Astrocyte (in vitro differentiated cells and primary cell): ENCODE data around the gene MRPS18A. TPM values are rescaled to one million over a fixed set of nuclear protein-coding genes. Genes with fewer than 3 reads are reported as not detected.

Source experiments
- DNase-seq: peaks from one replicate; pipeline ENCODE4 v3.0.0-alpha.2; 2010; ENCODE audit warnings: low read depth
- FAIRE-seq: peaks from 2 replicates; lab custom pipeline; 2011; peaks lifted over from hg19 to GRCh38; lab: Jason Lieb, UNC
- H2AFZ ChIP-seq: 2 replicates; pipeline ENCODE4 v1.6.0; 2012; ENCODE audit warnings: low read depth, low read length, inconsistent platforms
- H3K27ac ChIP-seq: 2 replicates; pipeline ENCODE4 v1.5.1; 2011; ENCODE audit warnings: low read depth, low read length, inconsistent platforms
- H3K27me3 ChIP-seq: 2 replicates; pipeline ENCODE4 v1.6.0; 2011; ENCODE audit warnings: low read length, inconsistent platforms; ENCODE audit not compliant: insufficient read depth
- H3K36me3 ChIP-seq: 2 replicates; pipeline ENCODE4 v1.5.1; 2011; ENCODE audit warnings: low read length, inconsistent platforms; ENCODE audit not compliant: insufficient read depth
- H3K4me1 ChIP-seq: 2 replicates; pipeline ENCODE4 v1.5.1; 2011; ENCODE audit warnings: low read length, inconsistent platforms; ENCODE audit not compliant: insufficient read depth
- H3K4me2 ChIP-seq: 2 replicates; pipeline ENCODE4 v1.6.0; 2012; ENCODE audit warnings: low read length, inconsistent platforms
- H3K4me3 ChIP-seq: 2 replicates; pipeline ENCODE4 v1.5.1; 2011; ENCODE audit warnings: low read depth, mild to moderate bottlenecking, low read length, inconsistent platforms; ENCODE audit not compliant: insufficient read depth
- H3K79me2 ChIP-seq: 2 replicates; pipeline ENCODE4 v1.6.0; 2012; ENCODE audit warnings: mild to moderate bottlenecking, low read length, inconsistent platforms; ENCODE audit not compliant: insufficient read depth
- H3K9ac ChIP-seq: 2 replicates; pipeline ENCODE4 v1.6.0; 2012; ENCODE audit warnings: mild to moderate bottlenecking, low read length, inconsistent platforms
- H3K9me3 ChIP-seq: 2 replicates; pipeline ENCODE4 v1.5.1; 2012; ENCODE audit warnings: low read depth, mild to moderate bottlenecking, low read length, inconsistent platforms; ENCODE audit not compliant: insufficient read depth
- H4K20me1 ChIP-seq: 2 replicates; pipeline ENCODE4 v1.6.0; 2012; ENCODE audit warnings: low read length, inconsistent platforms; ENCODE audit not compliant: insufficient read depth
- H3K27ac Mint-ChIP-seq: one replicate; pipeline ENCODE4 v1.8.0; 2021; ENCODE audit warnings: mild to moderate bottlenecking, mixed read lengths; ENCODE audit not compliant: unreplicated experiment
- H3K27me3 Mint-ChIP-seq: one replicate; pipeline ENCODE4 v1.8.0; 2021; ENCODE audit warnings: low read depth, mixed read lengths; ENCODE audit not compliant: unreplicated experiment
- H3K36me3 Mint-ChIP-seq: one replicate; pipeline ENCODE4 v1.8.0; 2021; ENCODE audit warnings: low read depth, mixed read lengths; ENCODE audit not compliant: unreplicated experiment
- H3K4me1 Mint-ChIP-seq: one replicate; pipeline ENCODE4 v1.8.0; 2021; ENCODE audit warnings: low read depth, mixed read lengths; ENCODE audit not compliant: unreplicated experiment
- H3K4me3 Mint-ChIP-seq: one replicate; pipeline ENCODE4 v1.8.0; 2021; ENCODE audit warnings: mild to moderate bottlenecking, moderate library complexity, mixed read lengths; ENCODE audit not compliant: unreplicated experiment
- H3K9me3 Mint-ChIP-seq: one replicate; pipeline ENCODE4 v1.8.0; 2021; ENCODE audit warnings: mild to moderate bottlenecking, mixed read lengths; ENCODE audit not compliant: unreplicated experiment
- EZH2 ChIP-seq: IDR thresholded peaks from 2 replicates; pipeline ENCODE4 v1.6.1; 2012; ENCODE audit warnings: mild to moderate bottlenecking, low read length, inconsistent platforms; ENCODE audit not compliant: insufficient read depth
- total RNA-seq: library from RNA; stranded (reverse); gene quantifications from 2 replicates; pipeline ENCODE4 v1.2.1, GENCODE V29; 2021
- TF ChIP-seq, protein P1 (sequence below): IDR thresholded peaks from 2 replicates; pipeline ENCODE4 v1.5.1; 2011; ENCODE audit warnings: low read depth, mild to moderate bottlenecking, inconsistent platforms, low read length, moderate library complexity; ENCODE audit not compliant: insufficient read depth

The MRPS18A gene
- total RNA-seq, 1 donor from 2014 or later: 33.5 TPM

DNA sequence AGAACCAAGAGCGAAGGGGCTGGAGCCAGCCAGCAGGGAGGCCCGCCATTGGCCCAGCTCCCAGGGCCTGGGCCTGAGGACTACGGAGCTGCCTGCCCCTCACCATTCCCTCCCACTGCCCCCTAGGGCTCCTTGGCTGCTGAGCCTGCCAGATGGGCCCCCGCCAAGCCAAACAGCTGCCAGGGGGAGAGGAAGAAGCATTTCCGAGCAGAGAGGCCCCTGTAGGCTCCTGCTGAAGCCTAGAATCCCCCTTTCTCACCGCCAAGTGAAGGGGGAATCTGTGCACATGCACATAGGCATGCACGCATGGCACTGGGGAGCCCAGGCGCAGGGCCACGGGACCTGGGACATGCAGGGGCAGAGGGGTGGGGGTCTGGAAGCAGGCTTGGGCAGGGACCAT, 28.5 kb upstream of the MRPS18A start:
- no peaks in the 10 kb centered on the region for H3K9me3 ChIP-seq
- H3K4me3 Mint-ChIP-seq: no peak overlapping the region
- no peaks in the 10 kb centered on the region for H3K9me3 Mint-ChIP-seq
- no peaks in the 10 kb centered on the region for H3K36me3 Mint-ChIP-seq
- peaks cover 12% of the 10 kb centered on the region for H3K4me1 Mint-ChIP-seq
- peaks cover 48% of the 10 kb centered on the region for H3K27me3 Mint-ChIP-seq
- FAIRE-seq (no peak), DNase-seq (no peak)
- H3K4me3 ChIP-seq: no peak overlapping the region
- no peaks in the 10 kb centered on the region for H3K36me3 ChIP-seq
- no peaks in the 10 kb centered on the region for H3K79me2 ChIP-seq
- TF ChIP-seq, protein P1, sequence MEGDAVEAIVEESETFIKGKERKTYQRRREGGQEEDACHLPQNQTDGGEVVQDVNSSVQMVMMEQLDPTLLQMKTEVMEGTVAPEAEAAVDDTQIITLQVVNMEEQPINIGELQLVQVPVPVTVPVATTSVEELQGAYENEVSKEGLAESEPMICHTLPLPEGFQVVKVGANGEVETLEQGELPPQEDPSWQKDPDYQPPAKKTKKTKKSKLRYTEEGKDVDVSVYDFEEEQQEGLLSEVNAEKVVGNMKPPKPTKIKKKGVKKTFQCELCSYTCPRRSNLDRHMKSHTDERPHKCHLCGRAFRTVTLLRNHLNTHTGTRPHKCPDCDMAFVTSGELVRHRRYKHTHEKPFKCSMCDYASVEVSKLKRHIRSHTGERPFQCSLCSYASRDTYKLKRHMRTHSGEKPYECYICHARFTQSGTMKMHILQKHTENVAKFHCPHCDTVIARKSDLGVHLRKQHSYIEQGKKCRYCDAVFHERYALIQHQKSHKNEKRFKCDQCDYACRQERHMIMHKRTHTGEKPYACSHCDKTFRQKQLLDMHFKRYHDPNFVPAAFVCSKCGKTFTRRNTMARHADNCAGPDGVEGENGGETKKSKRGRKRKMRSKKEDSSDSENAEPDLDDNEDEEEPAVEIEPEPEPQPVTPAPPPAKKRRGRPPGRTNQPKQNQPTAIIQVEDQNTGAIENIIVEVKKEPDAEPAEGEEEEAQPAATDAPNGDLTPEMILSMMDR: no peak
- TF ChIP-seq EZH2: no peak
- H3K27me3 ChIP-seq: peaks cover 26% of the 10 kb centered on the region
- H3K4me2 ChIP-seq: no peak overlapping the region
- peak overlapping the region; percentile 18 for H2AFZ ChIP-seq
- H4K20me1 ChIP-seq: no peaks in the 10 kb centered on the region
- no peak overlapping the region for H3K9ac ChIP-seq
- H3K27ac ChIP-seq: no peak overlapping the region
- H3K4me1 ChIP-seq: peaks cover 7% of the 10 kb centered on the region
- no peak overlapping the region for H3K27ac Mint-ChIP-seq

DNA sequence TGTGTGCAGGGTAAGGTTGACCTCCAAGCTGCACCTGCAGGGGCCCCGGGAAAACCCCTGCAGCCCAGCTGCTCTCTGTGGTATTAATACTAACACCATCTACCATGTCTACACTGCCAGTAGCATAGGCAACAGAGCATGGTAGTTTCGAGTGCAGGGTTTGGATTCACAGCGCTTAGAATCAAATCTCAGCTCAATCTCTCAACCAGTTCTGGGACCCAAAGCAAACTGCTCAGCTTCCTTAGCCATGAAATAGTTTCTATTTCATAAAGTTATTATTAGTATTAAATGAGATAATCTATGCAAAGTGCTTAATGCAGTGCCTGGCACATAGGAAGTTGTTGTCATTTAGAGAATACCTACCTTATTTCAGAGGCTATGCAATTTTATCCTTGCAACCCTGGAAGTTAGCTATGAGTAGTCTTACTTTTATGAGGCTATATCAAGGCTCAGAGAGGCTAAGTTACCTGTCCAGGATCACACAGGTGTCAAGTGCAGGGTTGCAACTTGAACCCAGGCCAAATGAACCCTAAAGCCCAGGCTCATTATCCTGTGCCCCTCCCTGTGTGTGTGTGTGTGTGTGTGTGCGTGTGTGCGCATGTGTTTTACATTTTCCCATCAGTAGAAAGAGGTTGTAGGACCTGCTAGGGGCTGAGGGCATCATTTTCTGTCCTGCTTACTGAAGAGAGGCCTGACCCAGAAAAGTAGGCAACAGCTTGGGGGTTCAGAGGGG, 27.6 kb upstream of the MRPS18A start:
- Mint-ChIP-seq H3K27ac (no peak overlapping the region), H3K4me1 (peaks cover 15% of the 10 kb centered on the region), H3K4me3 (no peak overlapping the region), H3K27me3 (peaks cover 47% of the 10 kb centered on the region), H3K9me3 (no peaks in the 10 kb centered on the region), H3K36me3 (no peaks in the 10 kb centered on the region)
- Histone ChIP-seq H3K27me3 (peaks cover 22% of the 10 kb centered on the region), H3K9me3 (no peaks in the 10 kb centered on the region), H3K4me3 (no peak overlapping the region), H3K79me2 (no peaks in the 10 kb centered on the region), H2AFZ (no peak overlapping the region), H3K9ac (no peak overlapping the region), H3K27ac (no peak overlapping the region), H3K4me1 (peaks cover 7% of the 10 kb centered on the region), H3K4me2 (no peak overlapping the region), H4K20me1 (no peaks in the 10 kb centered on the region), H3K36me3 (no peaks in the 10 kb centered on the region)
- DNase-seq: no peak
- FAIRE-seq: no peak
- TF ChIP-seq, protein P1: no peak
- TF ChIP-seq EZH2: no peak

DNA sequence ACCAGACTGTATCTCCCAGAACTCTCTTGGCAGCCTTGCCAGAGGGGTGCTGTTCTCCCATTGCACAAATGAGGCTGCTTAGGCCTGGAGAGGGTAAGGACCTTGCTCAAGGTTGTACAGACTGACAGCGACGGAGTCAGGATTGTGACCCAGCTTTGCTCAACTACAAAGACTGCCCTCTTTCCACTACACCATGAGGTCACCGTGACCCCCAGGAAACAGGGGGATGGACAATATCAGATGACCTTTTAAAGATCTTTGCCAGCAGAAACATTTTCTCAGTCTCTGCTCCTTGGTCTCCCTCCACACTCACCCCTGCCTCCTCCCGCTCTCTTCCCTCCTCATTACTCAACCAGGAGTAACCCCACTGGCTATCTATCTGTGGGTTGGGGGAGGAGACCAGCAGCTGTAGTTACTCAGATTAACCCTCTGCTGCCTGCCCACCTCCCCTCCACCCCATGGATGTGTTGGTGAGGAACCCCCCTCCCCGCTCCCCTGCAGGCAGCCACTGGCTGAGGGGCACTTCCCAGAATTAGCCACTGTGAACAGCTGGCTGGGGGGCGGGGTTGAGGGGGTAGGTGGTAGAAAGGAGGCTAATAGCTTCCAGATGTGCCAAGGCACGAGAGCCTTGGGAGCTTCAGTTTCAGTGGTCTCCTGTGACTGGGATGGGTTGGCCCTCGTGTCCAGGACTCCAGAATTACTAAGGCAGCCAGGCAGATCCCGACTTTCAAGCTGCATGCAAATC, 26.9 kb upstream of the MRPS18A start:
- Histone ChIP-seq H3K4me1 (peaks cover 7% of the 10 kb centered on the region), H3K27me3 (peaks cover 16% of the 10 kb centered on the region), H3K9ac (no peak overlapping the region), H3K36me3 (no peaks in the 10 kb centered on the region), H3K27ac (no peak overlapping the region), H3K4me2 (no peak overlapping the region), H2AFZ (no peak overlapping the region), H3K9me3 (no peaks in the 10 kb centered on the region), H3K79me2 (no peaks in the 10 kb centered on the region), H4K20me1 (no peaks in the 10 kb centered on the region), H3K4me3 (no peak overlapping the region)
- Mint-ChIP-seq H3K4me3 (no peak overlapping the region), H3K27ac (no peak overlapping the region), H3K27me3 (peaks cover 41% of the 10 kb centered on the region), H3K9me3 (no peaks in the 10 kb centered on the region), H3K4me1 (peaks cover 15% of the 10 kb centered on the region), H3K36me3 (no peaks in the 10 kb centered on the region)
- no peak for TF ChIP-seq EZH2
- TF ChIP-seq, protein P1: no peak
- no peak for FAIRE-seq
- peak; percentile 35 for DNase-seq
